ENCODE results near the gene DAB2.

DNA sequence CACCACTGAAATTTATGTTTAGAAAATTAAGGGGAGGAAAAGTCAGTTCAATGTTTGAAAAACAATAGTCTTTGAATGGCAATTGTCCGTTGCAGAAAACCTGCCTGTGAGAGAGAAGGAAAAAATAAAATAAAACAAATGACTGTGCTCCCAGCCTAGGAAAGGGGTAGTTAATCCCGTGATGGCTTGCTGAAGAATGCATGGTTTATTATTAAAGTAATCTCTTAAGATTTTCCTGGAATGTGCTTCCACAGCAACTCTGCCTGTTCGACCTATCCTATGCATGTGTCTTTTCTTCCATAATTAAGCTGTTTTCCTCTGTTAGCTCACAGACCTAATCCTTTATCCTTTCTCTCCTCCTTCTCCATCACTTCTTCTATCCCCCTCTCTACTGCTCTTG lies 2.4 kb upstream of the DAB2 start:
- no peak for TF ChIP-seq EZH2phosphoT487 (IDR thresholded peaks at IDR 0.05; ENCODE audit: borderline replicate concordance, low read length)
- TF ChIP-seq EZH2 (IDR thresholded peaks at IDR 0.05; ENCODE audit: low read length, unreplicated experiment), result no peak
